K562 (cell line): ENCODE data around the gene ZNRD2. TPM values are rescaled to one million over a fixed set of nuclear protein-coding genes. Genes with fewer than 3 reads are reported as not detected.
A peak's percentile ranks its signal among the peaks of the same experiment; 100 is the strongest.

Experiments
- ATAC-seq: fragments of 200-7000 bp; cut with Tn5 transposase; 3 replicates; pipeline ENCODE4 v1.9.1; 2020; ENCODE audit warnings: moderate library complexity
- BruUV-seq: library from RNA; stranded (reverse); fragments of 400-500 nt; replicated peaks from 2 replicates; lab custom pipeline; 2021; lab: Mats Ljungman, UMichigan
- CTCF ChIA-PET: fragments of 300-600 bp; formaldehyde crosslinking; extraction: SDS; loops from one replicate; lab custom pipeline; 2021; ENCODE audit warnings: low intra/inter-chr PET ratio; lab: Yijun Ruan, JAX
- POLR2A ChIA-PET: fragments of 300-600, 350-650 bp; sonication (Branson Sonifier 250); formaldehyde crosslinking; extraction: SDS; loops from one replicate; lab custom pipeline; 2021; ENCODE audit warnings: antibody characterized with exemption, inconsistent platforms; lab: Yijun Ruan, JAX
- DNase-seq, 4 experiments: peaks; one replicate each; pipeline versions ENCODE4 v3.0.0 to v3.0.0-alpha.2; 2011 to 2018; ENCODE audit warnings: low spot score in 3 of 4, mixed read lengths in 3 of 4; ENCODE audit errors: extremely low read depth in 1 of 4
- FAIRE-seq: peaks from 2 replicates; lab custom pipeline; 2011; peaks lifted over from hg19 to GRCh38; lab: Jason Lieb, UNC
- H2AFZ ChIP-seq: 2 replicates; pipeline ENCODE4 v1.6.0; 2011; ENCODE audit warnings: low read depth, low read length, control low read depth, inconsistent platforms
- H3K27ac ChIP-seq: fragments of 200-600 bp; 3 replicates; pipeline ENCODE4 v1.8.0; 2011; ENCODE audit warnings: low read depth, mild to moderate bottlenecking, control low read depth, inconsistent platforms, low read length, moderate library complexity, mixed read lengths; ENCODE audit errors: extremely low read depth
- H3K27me3 ChIP-seq, 2 experiments: fragments of 300-600 bp in 1 of 2; 2 replicates in 1 of 2; 3 replicates in 1 of 2; pipeline versions ENCODE4 v1.6.0 to v1.8.0; 2011; ENCODE audit warnings: inconsistent platforms in 2 of 2, low read length in 2 of 2, mild to moderate bottlenecking in 1 of 2, mixed read lengths in 1 of 2, moderate library complexity in 1 of 2; ENCODE audit not compliant: control insufficient read depth in 2 of 2, insufficient read depth in 2 of 2
- H3K36me3 ChIP-seq: fragments of 300-600 bp; 3 replicates; pipeline ENCODE4 v1.8.0; 2011; ENCODE audit warnings: mild to moderate bottlenecking, low read length, inconsistent platforms; ENCODE audit not compliant: control insufficient read depth, insufficient read depth
- H3K4me1 ChIP-seq, 2 experiments: fragments of 200-600 bp in 1 of 2; replicated peaks in 1 of 2; 2 replicates in 1 of 2; 3 replicates in 1 of 2; pipeline versions ENCODE4 v1.5.1 to v1.8.0; 2011; ENCODE audit warnings: inconsistent platforms in 2 of 2, low read length in 2 of 2, mild to moderate bottlenecking in 1 of 2, mixed read lengths in 1 of 2, moderate library complexity in 1 of 2; ENCODE audit not compliant: control insufficient read depth in 2 of 2, insufficient read depth in 2 of 2
- H3K4me2 ChIP-seq: 2 replicates; pipeline ENCODE4 v1.6.1; 2011; ENCODE audit warnings: low read length, control low read depth, inconsistent platforms, mixed read lengths; ENCODE audit not compliant: insufficient read depth
- H3K4me3 ChIP-seq: fragments of 200-600 bp; sonication (generic), shearing (Covaris generic); 2 replicates; pipeline ENCODE4 v1.5.1; 2016; ENCODE audit warnings: control low read depth, inconsistent platforms
- H3K79me2 ChIP-seq: fragments of 200-600 bp; 3 replicates; pipeline ENCODE4 v1.8.0; 2011; ENCODE audit warnings: low read length, inconsistent platforms; ENCODE audit not compliant: control insufficient read depth, insufficient read depth
- H3K9ac ChIP-seq, 2 experiments: 2 replicates each; pipeline versions ENCODE4 v1.6.0 to v1.6.1; 2011; ENCODE audit warnings: low read depth in 2 of 2, low read length in 2 of 2, control low read depth in 1 of 2, inconsistent platforms in 1 of 2, mild to moderate bottlenecking in 1 of 2, mixed read lengths in 1 of 2; ENCODE audit not compliant: insufficient read depth in 1 of 2
- H3K9me1 ChIP-seq: one replicate; pipeline ENCODE4 v1.6.0; 2011; ENCODE audit warnings: inconsistent platforms, mild to moderate bottlenecking, low read length, moderate library complexity; ENCODE audit not compliant: control insufficient read depth, insufficient read depth
- H3K9me3 ChIP-seq: replicated peaks from 2 replicates; pipeline ENCODE4 v1.5.1; 2011; ENCODE audit warnings: low read depth, low read length, inconsistent platforms; ENCODE audit not compliant: control insufficient read depth, insufficient read depth
- H4K20me1 ChIP-seq: replicated peaks from 2 replicates; pipeline ENCODE4 v1.6.1; 2011; ENCODE audit warnings: low read length, inconsistent platforms, mixed read lengths; ENCODE audit not compliant: control insufficient read depth, insufficient read depth
- DEAF1 ChIP-seq: fragments of 450-650 bp; formaldehyde crosslinking; IDR thresholded peaks from 2 replicates; pipeline ENCODE4 v1.4.0; 2020; ENCODE audit warnings: mild to moderate bottlenecking, moderate library complexity
- ETS2 ChIP-seq: IDR thresholded peaks from 2 replicates; pipeline ENCODE4 v1.6.1; 2016; ENCODE audit warnings: borderline replicate concordance, missing genetic modification characterization, mild to moderate bottlenecking, moderate library complexity, missing compliant biosample characterization; ENCODE audit not compliant: poor library complexity, severe bottlenecking
- GTF2E2 ChIP-seq: fragments of 200-800 bp; sonication (Bioruptor generic); IDR thresholded peaks from 2 replicates; pipeline ENCODE4 v1.6.1; 2016; ENCODE audit warnings: missing genetic modification characterization, missing compliant biosample characterization
- L3MBTL2 ChIP-seq: fragments of 450-650 bp; IDR thresholded peaks from 2 replicates; pipeline ENCODE4 v1.6.1; 2016; ENCODE audit warnings: mild to moderate bottlenecking, moderate library complexity
- MCM3 ChIP-seq: fragments of 450-650 bp; IDR thresholded peaks from 2 replicates; pipeline ENCODE4 v1.6.1; 2016
- POLR2G ChIP-seq: fragments of 200-400 bp; formaldehyde crosslinking; IDR thresholded peaks from 2 replicates; pipeline ENCODE4 v1.6.1; 2017; ENCODE audit warnings: low read depth, mild to moderate bottlenecking, antibody characterized with exemption, low read length, moderate library complexity
- SP1 ChIP-seq: sonication (generic); formaldehyde crosslinking; IDR thresholded peaks from 2 replicates; pipeline ENCODE4 v1.8.1; 2022; ENCODE audit warnings: mild to moderate bottlenecking, missing genetic modification reagents
- SPI1 ChIP-seq: IDR thresholded peaks from 2 replicates; pipeline ENCODE4 v1.6.1; 2011; ENCODE audit warnings: low read depth, low read length, control low read depth, borderline replicate concordance
- TAF1 ChIP-seq: IDR thresholded peaks from 2 replicates; pipeline ENCODE4 v1.6.1; 2011; ENCODE audit warnings: mild to moderate bottlenecking, low read length, moderate library complexity; ENCODE audit not compliant: insufficient read depth, control insufficient read depth, severe bottlenecking; ENCODE audit errors: extremely low read depth
- ZBTB43 ChIP-seq: sonication (generic); formaldehyde crosslinking; IDR thresholded peaks from 2 replicates; pipeline ENCODE4 v1.8.0; 2023; ENCODE audit warnings: mild to moderate bottlenecking, missing genetic modification reagents
- ZC3H4 ChIP-seq: sonication (generic); formaldehyde crosslinking; IDR thresholded peaks from 2 replicates; pipeline ENCODE4 v1.9.0; 2021; ENCODE audit warnings: missing genetic modification reagents, borderline replicate concordance
- ZNF140 ChIP-seq: fragments of 250-450 bp; sonication (Bioruptor Pico); IDR thresholded peaks from 2 replicates; pipeline ENCODE4 v1.8.0; 2021; ENCODE audit warnings: moderate library complexity, mild to moderate bottlenecking, inconsistent platforms
- ZNF277 ChIP-seq: fragments of 250-450 bp; sonication (Bioruptor Pico); IDR thresholded peaks from 2 replicates; pipeline ENCODE4 v1.8.0; 2022; ENCODE audit warnings: inconsistent platforms, mild to moderate bottlenecking, moderate library complexity, borderline replicate concordance
- ZNF766 ChIP-seq: fragments of 200-800 bp; sonication (Bioruptor generic); conservative IDR thresholded peaks from 2 replicates; pipeline ENCODE4 v1.6.1; 2016; ENCODE audit warnings: missing genetic modification characterization, missing compliant biosample characterization
- WGBS: fragments of 100-300 bp; shearing (Covaris generic); methylation state at CpG from one replicate; pipeline ENCODE4 v1.1.6; 2016; ENCODE audit warnings: low coverage, mixed read lengths; ENCODE audit not compliant: insufficient coverage; ENCODE audit errors: missing lambda C conversion rate; 5-methylcytosine and 5-hydroxymethylcytosine counted together
- in situ Hi-C: fragments of 300-500 bp; cut with MboI; formaldehyde crosslinking; loops from 4 replicates; pipeline ENCODE4 v1.15.0; 2018; ENCODE audit warnings: inconsistent platforms, mixed read lengths
- intact Hi-C: fragments of 100-400 bp; cut with micrococcal nuclease; formaldehyde crosslinking; loops from 2 replicates; pipeline ENCODE4 v1.14.2; 2022
- polyA plus RNA-seq, 8 experiments: library from polyadenylated mRNA; depleted of rRNA in 4 of 8; stranded (reverse) in 5 of 8; unstranded in 3 of 8; fragments of >200 nt; fragmentation: Nextera tagmentation in 2 of 8; fragmentation: Illumina TruSeq in 1 of 8; extraction: Ambion mirVana in 2 of 8; extraction: Trizol in 1 of 8; gene quantifications; 2 replicates each; pipeline versions ENCODE4 v1.2.1 to v1.2.3, GENCODE V29; 2011 to 2014; ENCODE audit warnings: inconsistent platforms in 1 of 8, missing spikeins in 1 of 8
- total RNA-seq, 7 experiments: library from RNA; depleted of rRNA in 6 of 7; stranded (reverse); fragments of >200 nt in 6 of 7; fragmentation: Illumina TruSeq in 2 of 7; extraction: Trizol in 2 of 7; gene quantifications; 2 replicates each; pipeline versions ENCODE4 v1.2.1 to v1.2.3, GENCODE V29; 2011 to 2021; ENCODE audit warnings: low replicate concordance in 1 of 7

Gene ZNRD2
- total and polyA plus RNA-seq, 9 of the 15 experiments (the other 6 are each of a cell fraction or from before 2014, with no cell fraction given): 13.4 to 129 (median 60.4) TPM

- Histone ChIP-seq H3K27ac (peak overlapping the region; percentile 84), H4K20me1 (no peaks in the 10 kb centered on the region), H3K9me1 (peaks cover 5% of the 10 kb centered on the region), H3K36me3 (peaks cover 53% of the 10 kb centered on the region; the same call in 2 of the 3 replicates), H3K27me3 (no peaks in the 10 kb centered on the region; a peak in 1 of 5 replicates), H3K9ac (peak overlapping the region; percentile 76 to 95), H2AFZ (no peak overlapping the region), H3K9me3 (no peaks in the 10 kb centered on the region), H3K4me2 (peak overlapping the region; percentile 90), H3K4me3 (peak overlapping the region; percentile 88), H3K4me1 (peaks cover 46 to 96% of the 10 kb centered on the region in 2 experiments), H3K79me2 (peaks cover 49% of the 10 kb centered on the region)
- BruUV-seq: no TSS peak
- FAIRE-seq (no peak), DNase-seq (no peak), ATAC-seq (no peak)
- CTCF ChIA-PET: interaction anchor here (0.6 kb wide), 1 partner anchor 296 kb away, joined by 3 read pairs; no protein-coding TSS in a partner anchor
- 66% methylated on average over 16 of the region's 18 CpGs for WGBS
- in situ Hi-C loops (no loop called here), intact Hi-C loops (no loop called here)
- POLR2A ChIA-PET: interaction anchor here (0.7 to 1.9 kb wide), 7 partner anchors 9 to 154 kb away, joined by 3 to 10 read pairs (median 4); partner anchors contain the start of genes KCNK7, MALAT1 and NEAT1
- TF ChIP-seq ZBTB43 (CRISPR knock-in tag): 0 out of 2 replicates have a peak, but pooled peaks have one; percentile 21
- TF ChIP-seq TAF1: peak; percentile 14
- TF ChIP-seq DEAF1 (CRISPR knock-in tag): no peak
- TF ChIP-seq ZNF140 (CRISPR knock-in tag): no peak
- 0 out of 2 replicates have a peak, but pooled peaks have one; percentile 20 for TF ChIP-seq SPI1
- TF ChIP-seq GTF2E2 (tag): no peak
- no peak for TF ChIP-seq ZNF277 (CRISPR knock-in tag)
- peak; percentile 51 for TF ChIP-seq POLR2G
- no peak for TF ChIP-seq MCM3
- no peak for TF ChIP-seq L3MBTL2
- TF ChIP-seq SP1: peak; percentile 54; the same call in 1 of the 2 replicates
- 0 out of 2 replicates have a peak, but pooled peaks have one; percentile 66 for TF ChIP-seq ZC3H4 (CRISPR knock-in tag)
- TF ChIP-seq ZNF766 (CRISPR knock-in tag): no peak
- no peak for TF ChIP-seq ETS2 (tag)
Observed at GRCh38 chr11:65576867-65577755, 6.8 kb downstream of the ZNRD2 start.
